Hematopoietic multipotent progenitor cell treated with erythropoietin and hydrocortisone succinate and interleukin-3 and kit ligand, for 6 days (in vitro differentiated cells): ENCODE measurements around the gene ABCF3.

Source experiments
- DNase-seq: peaks from one replicate; pipeline ENCODE4 v3.0.0-alpha.2; 2015

ABCF3 gene

DNA sequence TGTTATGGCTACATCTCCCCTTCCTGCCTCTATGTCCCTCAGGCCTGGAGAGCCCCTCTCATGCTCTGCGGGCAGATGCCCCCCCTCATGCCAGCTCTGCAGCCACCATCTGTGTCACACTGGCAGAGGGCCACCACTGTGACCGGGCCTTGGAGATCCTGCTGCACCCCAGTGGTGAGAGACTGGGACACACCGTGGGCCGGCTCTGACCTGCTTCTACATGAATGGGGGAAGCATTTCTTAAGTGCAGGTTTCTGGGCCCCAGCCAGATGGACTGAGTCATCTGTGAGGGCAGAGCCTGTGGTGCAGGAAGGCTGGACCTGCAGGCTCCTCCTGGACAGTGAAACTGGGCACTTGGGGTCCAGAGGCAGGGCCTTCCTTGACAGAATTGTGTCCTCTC lies 48.2 kb downstream of the ABCF3 start:
- DNase-seq = peak; percentile 63

DNA sequence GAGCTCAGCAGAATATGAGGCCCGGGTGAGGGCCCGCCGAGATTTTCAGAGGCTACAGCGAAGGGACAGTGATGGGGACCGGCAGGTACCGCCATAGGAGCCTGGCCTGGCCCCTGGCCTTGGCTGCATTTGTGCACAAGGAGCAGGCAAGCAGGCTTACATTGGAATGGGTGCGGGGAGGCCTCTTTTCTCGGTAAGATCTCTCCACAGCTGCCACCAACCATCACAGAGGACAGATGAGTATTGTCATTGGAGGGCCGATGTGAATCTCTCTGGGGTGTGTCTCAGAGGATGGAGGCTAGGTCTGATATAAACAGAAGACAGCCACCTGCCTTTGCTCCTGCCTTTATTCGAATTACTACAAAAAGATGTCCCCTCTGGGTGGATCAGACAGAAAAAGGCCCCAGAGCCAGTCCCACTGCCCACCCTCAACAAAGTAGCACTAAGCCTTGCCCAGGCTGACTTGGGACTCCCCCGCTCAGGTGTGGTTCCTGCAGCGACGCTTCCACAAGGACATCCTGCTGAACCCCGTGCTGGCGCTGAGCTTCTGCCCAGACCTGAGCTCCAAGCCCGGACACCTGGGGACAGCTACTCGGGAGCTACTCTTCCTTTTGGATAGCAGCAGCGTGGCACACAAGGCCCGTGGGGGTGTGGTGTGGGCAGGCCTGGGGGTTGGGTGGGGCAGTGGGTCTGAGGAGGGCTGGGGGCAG lies 48.8 kb downstream of the ABCF3 start:
- no peak for DNase-seq

- DNase-seq = no peak
Measured at GRCh38 chr3:184235381-184236032, 49.5 kb downstream of the ABCF3 start.

GRCh38 chr3:184236033-184236410 lies 50.0 kb downstream of the ABCF3 start:
- DNase-seq = no peak

DNA sequence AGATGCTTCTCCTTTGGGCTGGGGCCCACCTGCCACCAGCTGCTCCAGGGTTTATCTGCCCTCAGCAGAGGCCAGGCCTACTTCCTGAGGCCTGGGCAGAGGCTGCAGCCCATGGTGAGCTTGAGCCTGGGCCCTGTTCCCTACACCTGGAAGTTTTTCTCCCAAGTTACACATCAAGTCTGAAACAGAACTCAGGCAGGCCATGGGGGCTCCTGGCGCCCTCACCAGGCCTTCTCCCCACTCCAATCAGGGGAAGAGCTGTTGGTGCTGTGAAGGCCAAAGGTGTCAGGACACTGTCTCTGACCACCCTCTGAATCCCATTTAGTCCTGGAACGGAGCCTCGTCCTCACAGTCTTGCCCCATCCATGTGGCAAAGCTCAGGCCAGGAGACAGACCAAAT lies 50.6 kb downstream of the ABCF3 start:
- no peak for DNase-seq

- no peak for DNase-seq
Measured at GRCh38 chr3:184237211-184237610, 51.2 kb downstream of the ABCF3 start.

DNA sequence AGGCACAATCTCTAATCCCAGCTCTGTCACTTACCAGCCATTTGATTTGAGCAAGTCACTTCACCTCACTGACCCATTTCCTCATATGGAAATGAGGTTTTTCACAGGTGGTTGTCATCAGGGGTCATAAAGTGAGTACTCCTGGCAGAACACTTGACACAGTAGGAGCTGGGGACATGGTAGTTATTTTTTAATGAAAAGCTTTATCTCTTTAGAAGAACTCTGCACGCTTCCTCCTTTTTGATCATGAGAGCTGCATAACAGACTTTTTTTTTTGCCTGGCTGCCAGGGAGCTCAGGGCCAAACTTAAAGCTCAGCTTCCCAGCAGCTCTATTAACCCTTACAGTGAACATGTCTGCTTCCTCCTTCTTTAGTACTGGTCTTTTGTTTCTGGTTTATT lies 51.8 kb downstream of the ABCF3 start:
- DNase-seq = no peak

DNA sequence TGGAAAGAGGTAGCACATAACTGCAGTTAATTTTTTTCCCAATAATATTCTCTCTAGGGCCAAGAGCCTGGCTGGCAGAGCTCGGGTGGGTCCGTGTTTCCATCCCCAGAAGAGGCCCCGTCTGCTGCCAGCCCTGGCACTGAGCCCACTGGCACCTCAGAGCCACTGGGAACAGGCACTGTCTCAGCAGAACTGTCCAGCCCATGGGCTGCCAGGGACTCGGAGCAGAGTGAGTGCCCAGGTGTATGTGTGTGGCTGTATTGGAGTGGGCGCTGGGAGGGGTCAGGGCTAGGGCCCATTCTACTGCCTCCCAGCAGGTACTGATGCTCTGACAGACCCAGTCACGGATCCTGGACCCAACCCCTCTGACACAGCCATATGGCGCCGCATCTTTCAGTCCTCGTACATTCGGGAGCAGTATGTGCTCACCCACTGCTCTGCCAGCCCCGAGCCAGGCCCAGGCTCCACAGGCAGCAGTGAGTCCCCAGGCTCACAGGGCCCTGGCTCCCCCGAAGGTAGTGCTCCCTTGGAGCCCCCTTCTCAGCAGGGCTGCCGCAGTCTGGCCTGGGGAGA lies 52.3 kb downstream of the ABCF3 start:
- DNase-seq = no peak

GRCh38 chr3:184239221-184239620 lies 53.2 kb downstream of the ABCF3 start:
- no peak for DNase-seq

DNA sequence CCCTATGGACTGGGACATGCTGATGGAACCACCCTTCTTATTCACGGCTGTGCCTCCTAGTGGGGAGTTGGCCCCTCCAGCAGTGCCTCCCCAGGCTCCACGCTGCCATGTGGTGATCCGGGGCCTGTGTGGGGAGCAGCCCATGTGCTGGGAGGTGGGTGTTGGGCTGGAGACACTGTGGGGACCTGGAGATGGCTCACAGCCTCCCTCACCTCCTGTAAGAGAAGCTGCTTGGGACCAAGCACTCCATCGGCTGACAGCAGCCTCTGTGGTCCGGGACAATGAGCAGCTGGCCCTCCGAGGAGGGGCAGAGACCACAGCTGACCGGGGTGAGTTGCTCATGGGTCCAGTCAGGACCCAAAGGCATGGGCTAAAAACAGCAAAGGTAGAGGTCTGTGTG lies 53.7 kb downstream of the ABCF3 start:
- no peak for DNase-seq

- peak; percentile 73 for DNase-seq
Measured at GRCh38 chr3:184240384-184241140, 54.6 kb downstream of the ABCF3 start.

DNA sequence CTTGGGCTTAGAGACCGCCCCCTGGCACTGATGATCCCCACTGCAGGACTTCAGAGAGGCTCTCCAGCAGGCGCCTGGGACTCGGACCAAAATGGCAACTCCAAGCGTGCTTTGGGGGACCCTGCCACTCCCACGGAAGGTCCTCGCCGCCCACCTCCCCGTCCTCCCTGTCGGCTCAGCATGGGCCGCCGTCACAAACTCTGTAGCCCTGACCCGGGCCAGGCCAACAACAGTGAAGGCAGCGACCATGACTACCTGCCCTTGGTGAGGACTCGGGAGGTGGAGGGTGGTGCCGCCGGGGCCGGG lies 55.1 kb downstream of the ABCF3 start:
- no peak for DNase-seq

- peak; percentile 63 for DNase-seq
Measured at GRCh38 chr3:184241447-184242296, 55.7 kb downstream of the ABCF3 start.

DNA sequence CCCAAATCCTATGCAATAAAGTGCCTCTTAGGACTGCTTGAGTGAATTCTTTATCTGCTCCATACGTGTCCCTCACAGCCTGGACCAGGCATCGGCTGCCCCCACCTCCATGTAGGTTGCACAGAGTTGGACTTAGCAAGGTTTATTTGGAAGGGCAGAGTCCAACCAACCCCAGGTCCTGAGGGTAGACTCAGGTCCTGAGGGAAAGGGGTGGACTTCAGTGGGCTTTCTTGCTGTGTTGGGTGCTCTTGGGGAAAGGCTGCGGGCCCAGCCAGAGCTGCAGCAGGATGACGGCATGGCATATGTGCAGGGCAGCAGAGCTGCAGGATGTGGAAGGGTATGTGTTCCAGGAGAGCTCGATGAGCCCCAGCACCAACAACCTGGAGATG lies 56.3 kb downstream of the ABCF3 start:
- no peak for DNase-seq
